ENCODE results near the gene NFIC.
A peak's percentile ranks its signal among the peaks of the same experiment; 100 is the strongest.
"Not testable (repeated sequence)": the region's sequence is repeated elsewhere in the genome, so short reads cannot be mapped to it uniquely, and the experiment has no call there.

Gene NFIC

DNA sequence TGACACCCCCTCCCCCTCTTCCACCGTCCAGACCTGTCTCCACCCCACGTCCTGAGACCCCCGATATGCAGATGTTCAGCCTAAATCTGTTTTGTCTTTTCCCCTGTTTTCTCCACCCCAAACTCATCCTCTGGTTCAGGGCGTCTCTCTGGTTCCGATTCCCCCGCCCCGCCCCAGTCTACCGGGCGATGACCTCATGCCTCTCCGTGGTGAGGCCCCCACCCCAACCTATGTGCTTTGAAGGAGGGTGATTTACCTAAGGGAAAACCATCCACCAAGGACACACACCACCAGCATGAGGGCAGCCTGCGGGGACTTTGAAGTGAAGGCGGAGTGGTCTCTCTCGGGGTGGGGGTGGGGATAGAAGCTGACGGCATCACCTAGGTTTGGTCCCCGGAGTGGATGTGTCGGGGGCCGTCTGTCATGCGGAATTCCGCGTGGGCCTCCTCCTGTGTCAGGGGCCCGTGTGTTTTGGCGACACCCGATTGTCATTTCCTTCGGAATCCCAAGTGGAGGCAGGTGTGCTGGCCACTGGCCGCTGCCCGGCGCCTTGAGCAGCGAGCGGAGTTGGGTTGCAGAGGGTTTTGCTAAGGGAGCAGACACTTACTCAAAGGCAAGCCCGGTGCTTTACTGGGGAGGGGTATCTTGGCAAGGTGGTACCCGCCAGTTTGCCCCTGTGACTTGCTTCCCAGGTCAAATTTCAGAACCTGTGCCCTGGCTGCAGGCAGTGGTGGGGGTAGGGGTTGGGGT, 141.2 kb downstream of the NFIC start:
- Histone ChIP-seq H3K9me3 (replicated peaks; ENCODE audit: insufficient read depth, low read length) (no peaks in the 10 kb centered on the region), H4K20me1 (ENCODE audit: insufficient read depth, low read length) (no peaks in the 10 kb centered on the region), H3K79me2 (ENCODE audit: low read length) (peaks cover 63% of the 10 kb centered on the region), H3K4me1 (ENCODE audit: low read length) (peaks cover 6% of the 10 kb centered on the region), H3K9ac (ENCODE audit: low read length) (peak overlapping the region; percentile 94; the same call in 1 of the 2 replicates), H3K4me2 (ENCODE audit: low read depth, low read length) (peak overlapping the region; percentile 64), H3F3A (ENCODE audit: insufficient read depth, low read length) (no peaks in the 10 kb centered on the region), H2AFZ (ENCODE audit: low read length) (no peak overlapping the region), H3K27ac (ENCODE audit: low read length) (no peak overlapping the region), H3K4me3 (ENCODE audit: low read length) (peak overlapping the region; percentile 93), H3K9me2 (replicated peaks; ENCODE audit: insufficient read depth, low read length) (no peaks in the 10 kb centered on the region), H3K27me3 (replicated peaks; ENCODE audit: insufficient read depth, low read length) (no peaks in the 10 kb centered on the region), H3K36me3 (replicated peaks; ENCODE audit: insufficient read depth, low read length) (no peaks in the 10 kb centered on the region)
- no peak for DNase-seq
- TF ChIP-seq EZH2 (optimal IDR thresholded peaks at IDR 0.05; ENCODE audit: low read depth, low read length) (no peak), EZH2phosphoT487 (IDR thresholded peaks at IDR 0.05; ENCODE audit: low read length) (no peak)
- TF ChIP-seq, protein P1, sequence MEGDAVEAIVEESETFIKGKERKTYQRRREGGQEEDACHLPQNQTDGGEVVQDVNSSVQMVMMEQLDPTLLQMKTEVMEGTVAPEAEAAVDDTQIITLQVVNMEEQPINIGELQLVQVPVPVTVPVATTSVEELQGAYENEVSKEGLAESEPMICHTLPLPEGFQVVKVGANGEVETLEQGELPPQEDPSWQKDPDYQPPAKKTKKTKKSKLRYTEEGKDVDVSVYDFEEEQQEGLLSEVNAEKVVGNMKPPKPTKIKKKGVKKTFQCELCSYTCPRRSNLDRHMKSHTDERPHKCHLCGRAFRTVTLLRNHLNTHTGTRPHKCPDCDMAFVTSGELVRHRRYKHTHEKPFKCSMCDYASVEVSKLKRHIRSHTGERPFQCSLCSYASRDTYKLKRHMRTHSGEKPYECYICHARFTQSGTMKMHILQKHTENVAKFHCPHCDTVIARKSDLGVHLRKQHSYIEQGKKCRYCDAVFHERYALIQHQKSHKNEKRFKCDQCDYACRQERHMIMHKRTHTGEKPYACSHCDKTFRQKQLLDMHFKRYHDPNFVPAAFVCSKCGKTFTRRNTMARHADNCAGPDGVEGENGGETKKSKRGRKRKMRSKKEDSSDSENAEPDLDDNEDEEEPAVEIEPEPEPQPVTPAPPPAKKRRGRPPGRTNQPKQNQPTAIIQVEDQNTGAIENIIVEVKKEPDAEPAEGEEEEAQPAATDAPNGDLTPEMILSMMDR (IDR thresholded peaks at IDR 0.05; ENCODE audit: low read length) = no peak

DNA sequence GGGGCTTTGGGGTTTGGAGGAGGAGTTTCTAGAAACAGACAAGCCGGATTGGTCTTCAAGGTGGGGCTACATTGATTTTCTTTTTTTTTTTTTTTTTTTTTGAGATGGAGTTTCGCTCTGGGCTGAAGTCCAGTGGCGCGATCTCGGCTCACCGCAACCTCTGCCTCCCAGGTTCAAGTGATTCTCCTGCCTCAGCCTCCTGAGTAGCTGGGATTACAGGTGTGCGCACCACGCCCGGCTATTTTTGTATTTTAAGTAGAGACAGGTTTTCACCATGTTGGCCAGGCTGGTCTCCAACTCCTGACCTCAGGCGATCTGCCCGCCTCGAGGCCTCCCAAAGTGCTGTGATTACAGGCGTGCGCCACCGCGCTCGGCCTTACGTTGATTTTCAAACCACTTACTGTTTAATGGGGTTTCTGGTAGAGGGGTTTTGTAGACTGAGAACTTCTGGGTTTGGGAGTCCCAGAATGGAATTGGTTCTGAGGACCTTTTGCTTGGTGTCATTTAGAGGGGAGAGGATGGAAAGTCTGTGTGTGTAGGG, 141.8 kb downstream of the NFIC start:
- H3K9me2 ChIP-seq (replicated peaks; ENCODE audit: insufficient read depth, low read length); H3K4me3 ChIP-seq (ENCODE audit: low read length); H3K27ac ChIP-seq (ENCODE audit: low read length); H2AFZ ChIP-seq (ENCODE audit: low read length); H3K36me3 ChIP-seq (replicated peaks; ENCODE audit: insufficient read depth, low read length); H3K4me1 ChIP-seq (ENCODE audit: low read length); H4K20me1 ChIP-seq (ENCODE audit: insufficient read depth, low read length); H3K9ac ChIP-seq (ENCODE audit: low read length); H3K4me2 ChIP-seq (ENCODE audit: low read depth, low read length); H3K9me3 ChIP-seq (replicated peaks; ENCODE audit: insufficient read depth, low read length); DNase-seq; H3F3A ChIP-seq (ENCODE audit: insufficient read depth, low read length); H3K27me3 ChIP-seq (replicated peaks; ENCODE audit: insufficient read depth, low read length): not testable (repeated sequence)
- peaks cover 69% of the 10 kb centered on the region for H3K79me2 ChIP-seq (ENCODE audit: low read length)

DNA sequence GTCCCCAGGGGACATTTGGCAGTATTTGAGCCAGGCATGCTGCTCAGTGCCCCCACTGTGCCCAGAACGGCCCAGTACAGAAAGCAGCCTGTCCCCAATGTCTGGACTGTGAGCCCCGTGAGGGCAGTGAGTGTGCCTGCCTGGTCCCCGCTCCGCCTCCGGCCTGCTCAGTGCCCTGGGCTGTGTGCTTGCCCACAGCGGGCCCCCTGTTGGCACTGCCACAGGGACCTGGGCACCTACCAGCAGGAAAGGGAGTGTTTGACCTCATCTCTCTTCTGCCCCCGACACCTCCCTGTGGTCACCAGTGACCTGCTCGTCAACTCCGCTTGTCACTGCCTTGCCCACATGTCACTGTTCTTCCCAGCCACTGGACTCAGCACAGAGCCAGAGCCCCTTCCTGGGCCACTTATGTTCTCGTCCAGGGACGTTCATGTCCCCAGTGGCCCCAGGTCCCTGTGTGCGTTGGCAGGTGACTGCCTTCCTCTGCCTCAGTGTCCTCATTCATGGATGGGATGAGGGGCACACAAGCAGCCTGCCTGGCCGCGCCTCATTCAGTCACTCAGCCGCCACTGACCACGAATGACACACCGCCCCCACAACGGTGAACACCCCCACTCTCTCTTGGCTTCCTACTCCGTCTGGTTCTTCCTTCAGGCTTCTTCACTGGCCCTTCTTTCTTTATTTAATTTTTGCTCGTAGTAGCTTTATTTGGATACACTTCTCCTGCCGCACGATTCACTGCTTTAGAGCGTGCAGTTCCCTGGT, 142.6 kb downstream of the NFIC start:
- no peaks in the 10 kb centered on the region for H3K36me3 ChIP-seq (replicated peaks; ENCODE audit: insufficient read depth, low read length)
- no peak overlapping the region for H3K9ac ChIP-seq (ENCODE audit: low read length)
- peaks cover 6% of the 10 kb centered on the region for H3K4me1 ChIP-seq (ENCODE audit: low read length)
- no peak overlapping the region for H3K4me3 ChIP-seq (ENCODE audit: low read length)
- peaks cover 77% of the 10 kb centered on the region for H3K79me2 ChIP-seq (ENCODE audit: low read length)
- no peaks in the 10 kb centered on the region for H3K9me3 ChIP-seq (replicated peaks; ENCODE audit: insufficient read depth, low read length)
- no peak overlapping the region for H2AFZ ChIP-seq (ENCODE audit: low read length)
- H3K27me3 ChIP-seq (replicated peaks; ENCODE audit: insufficient read depth, low read length) = no peaks in the 10 kb centered on the region
- DNase-seq = no peak
- no peak overlapping the region for H3K4me2 ChIP-seq (ENCODE audit: low read depth, low read length)
- H3K9me2 ChIP-seq (replicated peaks; ENCODE audit: insufficient read depth, low read length) = no peaks in the 10 kb centered on the region
- H3F3A ChIP-seq (ENCODE audit: insufficient read depth, low read length) = no peaks in the 10 kb centered on the region
- TF ChIP-seq, protein P1 (IDR thresholded peaks at IDR 0.05; ENCODE audit: low read length) = no peak
- no peaks in the 10 kb centered on the region for H4K20me1 ChIP-seq (ENCODE audit: insufficient read depth, low read length)
- no peak overlapping the region for H3K27ac ChIP-seq (ENCODE audit: low read length)

Measured in MM.1S (cell line).